HepG2 (cell line): Measurements from ENCODE around the gene CDHR3. TPM values are rescaled to one million over a fixed set of nuclear protein-coding genes. Genes with fewer than 3 reads are reported as not detected.

Source experiments
- ARID5B ChIP-seq: IDR thresholded peaks from 2 replicates; pipeline ENCODE4 v1.4.0; 2020; ENCODE audit warnings: mild to moderate bottlenecking, missing genetic modification reagents
- FIP1L1 ChIP-seq: fragments of 200-400 bp; formaldehyde crosslinking; IDR thresholded peaks from 2 replicates; pipeline ENCODE4 v1.6.1; 2018; ENCODE audit warnings: low read depth, mild to moderate bottlenecking, low read length, moderate library complexity, borderline replicate concordance; ENCODE audit not compliant: insufficient read depth
- FOXA1 ChIP-seq, 2 experiments: fragments of 450-650 bp in 1 of 2; sonication (generic) in 1 of 2; formaldehyde crosslinking in 1 of 2; IDR thresholded peaks; 2 replicates each; pipeline versions ENCODE4 v1.4.0 to v1.6.1; 2016 to 2020; ENCODE audit warnings: missing genetic modification reagents in 1 of 2
- FOXJ3 ChIP-seq: sonication (generic); formaldehyde crosslinking; IDR thresholded peaks from 2 replicates; pipeline ENCODE4 v1.4.0; 2020; ENCODE audit warnings: missing genetic modification reagents, mild to moderate bottlenecking, borderline replicate concordance
- GATAD2A ChIP-seq: IDR thresholded peaks from 2 replicates; pipeline ENCODE4 v1.6.1; 2016
- GPBP1L1 ChIP-seq: sonication (generic); formaldehyde crosslinking; IDR thresholded peaks from 2 replicates; pipeline ENCODE4 v1.5.0; 2020; ENCODE audit warnings: mild to moderate bottlenecking, missing genetic modification reagents
- HMG20A ChIP-seq: IDR thresholded peaks from 2 replicates; pipeline ENCODE4 v1.6.1; 2016; ENCODE audit warnings: borderline replicate concordance
- KLF9 ChIP-seq: IDR thresholded peaks from 2 replicates; pipeline ENCODE4 v1.6.1; 2016; ENCODE audit warnings: low read depth
- MTF1 ChIP-seq: sonication (generic); formaldehyde crosslinking; IDR thresholded peaks from 2 replicates; pipeline ENCODE4 v1.5.0; 2020; ENCODE audit warnings: missing genetic modification reagents
- THYN1 ChIP-seq: sonication (generic); formaldehyde crosslinking; IDR thresholded peaks from 2 replicates; pipeline ENCODE4 v1.8.1; 2023; ENCODE audit warnings: low read depth, mild to moderate bottlenecking, moderate library complexity, missing genetic modification reagents, borderline replicate concordance
- ZBTB7B ChIP-seq: sonication (generic); formaldehyde crosslinking; IDR thresholded peaks from 2 replicates; pipeline ENCODE4 v1.4.0; 2020; ENCODE audit warnings: missing genetic modification reagents
- ZNF333 ChIP-seq: sonication (generic); formaldehyde crosslinking; IDR thresholded peaks from 2 replicates; pipeline ENCODE4 v1.4.0; 2020; ENCODE audit warnings: mild to moderate bottlenecking, missing genetic modification reagents, borderline replicate concordance
- ZNF552 ChIP-seq: sonication (generic); formaldehyde crosslinking; IDR thresholded peaks from 2 replicates; pipeline ENCODE4 v1.9.0; 2022; ENCODE audit warnings: missing genetic modification reagents, mild to moderate bottlenecking, borderline replicate concordance
- ZNF557 ChIP-seq: sonication (generic); formaldehyde crosslinking; IDR thresholded peaks from 2 replicates; pipeline ENCODE4 v1.4.0; 2020; ENCODE audit warnings: missing genetic modification reagents
- polyA plus RNA-seq, 8 experiments: library from polyadenylated mRNA; depleted of rRNA in 3 of 8; stranded (reverse) in 7 of 8; unstranded in 1 of 8; fragments of >200 nt; fragmentation: Illumina TruSeq in 4 of 8; extraction: Trizol in 4 of 8; gene quantifications; 2 replicates each; pipeline versions ENCODE4 v1.2.1 to v1.2.3, GENCODE V29; 2011 to 2016; ENCODE audit warnings: low read depth in 4 of 8, missing spikeins in 1 of 8, mixed read lengths in 1 of 8; ENCODE audit not compliant: insufficient read depth in 1 of 8
- total RNA-seq, 5 experiments: library from RNA; depleted of rRNA; stranded (reverse); fragments of >200 nt; fragmentation: Illumina TruSeq; extraction: Trizol; gene quantifications; 2 replicates each; pipeline ENCODE4 v1.2.3, GENCODE V29; 2016; ENCODE audit warnings: low read depth in 1 of 5
- TF ChIP-seq, protein P1 (sequence below): sonication (generic); formaldehyde crosslinking; IDR thresholded peaks from 2 replicates; pipeline ENCODE4 v1.5.0; 2020; ENCODE audit warnings: mild to moderate bottlenecking, missing genetic modification reagents, borderline replicate concordance

The CDHR3 gene
- total and polyA plus RNA-seq, 2 of the 13 experiments (the other 11 are each of a cell fraction or from before 2014, with no cell fraction given), result 6.5 to 11.8 TPM

DNA sequence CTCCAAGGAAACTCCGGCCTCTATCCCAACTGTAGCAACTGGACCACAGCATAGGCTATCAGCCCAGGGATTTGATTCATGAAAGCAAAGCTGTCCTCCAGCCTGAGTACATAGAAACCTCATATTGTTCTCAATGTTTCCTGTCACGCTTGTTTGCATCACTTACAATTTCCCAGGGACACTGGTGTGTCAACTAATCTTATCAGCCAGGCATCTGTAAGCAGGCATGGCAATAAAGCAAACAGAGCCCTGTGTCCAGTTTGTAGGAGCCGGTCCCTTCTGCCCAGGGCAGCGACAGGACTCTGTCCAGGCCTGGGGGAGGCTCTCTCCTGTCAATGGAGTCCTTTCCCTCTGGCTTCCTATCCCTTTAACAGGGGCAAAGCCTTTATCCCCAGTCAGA is 23.0 kb upstream of the CDHR3 start (continued):
- TF ChIP-seq, protein P1, sequence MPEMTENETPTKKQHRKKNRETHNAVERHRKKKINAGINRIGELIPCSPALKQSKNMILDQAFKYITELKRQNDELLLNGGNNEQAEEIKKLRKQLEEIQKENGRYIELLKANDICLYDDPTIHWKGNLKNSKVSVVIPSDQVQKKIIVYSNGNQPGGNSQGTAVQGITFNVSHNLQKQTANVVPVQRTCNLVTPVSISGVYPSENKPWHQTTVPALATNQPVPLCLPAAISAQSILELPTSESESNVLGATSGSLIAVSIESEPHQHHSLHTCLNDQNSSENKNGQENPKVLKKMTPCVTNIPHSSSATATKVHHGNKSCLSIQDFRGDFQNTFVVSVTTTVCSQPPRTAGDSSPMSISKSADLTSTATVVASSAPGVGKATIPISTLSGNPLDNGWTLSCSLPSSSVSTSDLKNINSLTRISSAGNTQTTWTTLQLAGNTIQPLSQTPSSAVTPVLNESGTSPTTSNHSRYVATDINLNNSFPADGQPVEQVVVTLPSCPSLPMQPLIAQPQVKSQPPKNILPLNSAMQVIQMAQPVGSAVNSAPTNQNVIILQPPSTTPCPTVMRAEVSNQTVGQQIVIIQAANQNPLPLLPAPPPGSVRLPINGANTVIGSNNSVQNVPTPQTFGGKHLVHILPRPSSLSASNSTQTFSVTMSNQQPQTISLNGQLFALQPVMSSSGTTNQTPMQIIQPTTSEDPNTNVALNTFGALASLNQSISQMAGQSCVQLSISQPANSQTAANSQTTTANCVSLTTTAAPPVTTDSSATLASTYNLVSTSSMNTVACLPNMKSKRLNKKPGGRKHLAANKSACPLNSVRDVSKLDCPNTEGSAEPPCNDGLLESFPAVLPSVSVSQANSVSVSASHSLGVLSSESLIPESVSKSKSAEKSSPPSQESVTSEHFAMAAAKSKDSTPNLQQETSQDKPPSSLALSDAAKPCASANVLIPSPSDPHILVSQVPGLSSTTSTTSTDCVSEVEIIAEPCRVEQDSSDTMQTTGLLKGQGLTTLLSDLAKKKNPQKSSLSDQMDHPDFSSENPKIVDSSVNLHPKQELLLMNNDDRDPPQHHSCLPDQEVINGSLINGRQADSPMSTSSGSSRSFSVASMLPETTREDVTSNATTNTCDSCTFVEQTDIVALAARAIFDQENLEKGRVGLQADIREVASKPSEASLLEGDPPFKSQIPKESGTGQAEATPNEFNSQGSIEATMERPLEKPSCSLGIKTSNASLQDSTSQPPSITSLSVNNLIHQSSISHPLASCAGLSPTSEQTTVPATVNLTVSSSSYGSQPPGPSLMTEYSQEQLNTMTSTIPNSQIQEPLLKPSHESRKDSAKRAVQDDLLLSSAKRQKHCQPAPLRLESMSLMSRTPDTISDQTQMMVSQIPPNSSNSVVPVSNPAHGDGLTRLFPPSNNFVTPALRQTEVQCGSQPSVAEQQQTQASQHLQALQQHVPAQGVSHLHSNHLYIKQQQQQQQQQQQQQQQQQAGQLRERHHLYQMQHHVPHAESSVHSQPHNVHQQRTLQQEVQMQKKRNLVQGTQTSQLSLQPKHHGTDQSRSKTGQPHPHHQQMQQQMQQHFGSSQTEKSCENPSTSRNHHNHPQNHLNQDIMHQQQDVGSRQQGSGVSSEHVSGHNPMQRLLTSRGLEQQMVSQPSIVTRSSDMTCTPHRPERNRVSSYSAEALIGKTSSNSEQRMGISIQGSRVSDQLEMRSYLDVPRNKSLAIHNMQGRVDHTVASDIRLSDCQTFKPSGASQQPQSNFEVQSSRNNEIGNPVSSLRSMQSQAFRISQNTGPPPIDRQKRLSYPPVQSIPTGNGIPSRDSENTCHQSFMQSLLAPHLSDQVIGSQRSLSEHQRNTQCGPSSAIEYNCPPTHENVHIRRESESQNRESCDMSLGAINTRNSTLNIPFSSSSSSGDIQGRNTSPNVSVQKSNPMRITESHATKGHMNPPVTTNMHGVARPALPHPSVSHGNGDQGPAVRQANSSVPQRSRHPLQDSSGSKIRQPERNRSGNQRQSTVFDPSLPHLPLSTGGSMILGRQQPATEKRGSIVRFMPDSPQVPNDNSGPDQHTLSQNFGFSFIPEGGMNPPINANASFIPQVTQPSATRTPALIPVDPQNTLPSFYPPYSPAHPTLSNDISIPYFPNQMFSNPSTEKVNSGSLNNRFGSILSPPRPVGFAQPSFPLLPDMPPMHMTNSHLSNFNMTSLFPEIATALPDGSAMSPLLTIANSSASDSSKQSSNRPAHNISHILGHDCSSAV (CRISPR knock-in tag), result no peak
- TF ChIP-seq THYN1 (CRISPR knock-in tag) (no peak), FIP1L1 (no peak), ZNF557 (CRISPR knock-in tag) (no peak), GATAD2A (CRISPR knock-in tag) (peak; percentile 75), ZNF552 (no peak), ZBTB7B (CRISPR knock-in tag) (no peak), HMG20A (peak; percentile 41; the same call in 1 of the 2 replicates), ARID5B (CRISPR knock-in tag) (peak; percentile 76), FOXA1 (IDR thresholded peaks at IDR 0.05) (no peak), FOXA1 (CRISPR knock-in tag; IDR thresholded peaks at IDR 0.05) (peak; percentile 67), FOXJ3 (CRISPR knock-in tag) (0 out of 2 replicates have a peak, but pooled peaks have one; percentile 18), MTF1 (CRISPR knock-in tag) (no peak), GPBP1L1 (CRISPR knock-in tag) (no peak), ZNF333 (no peak), KLF9 (CRISPR knock-in tag) (no peak)
